RWPE1 (cell line): ENCODE data around the gene FIBCD1.

Experiments used
- CTCF ChIA-PET: fragments of 350-600 bp; sonication (Branson Sonifier 250); formaldehyde crosslinking; extraction: SDS; loops from one replicate; lab custom pipeline; 2021; lab: Yijun Ruan, JAX
- POLR2A ChIA-PET: fragments of 400-600 bp; formaldehyde crosslinking; extraction: SDS; loops from one replicate; lab custom pipeline; 2020; ENCODE audit warnings: antibody characterized with exemption; ENCODE audit not compliant: low non-redundant PET; lab: Yijun Ruan, JAX
- DNase-seq: peaks from one replicate; pipeline ENCODE4 v3.0.0; 2012; ENCODE audit warnings: low spot score
- H3K27ac ChIP-seq: fragments of 450-650 bp; 2 replicates; pipeline ENCODE4 v1.5.1; 2017
- CTCF ChIP-seq: fragments of 450-650 bp; conservative IDR thresholded peaks from 2 replicates; pipeline ENCODE4 v1.5.1; 2017; ENCODE audit warnings: low read depth, mild to moderate bottlenecking

FIBCD1 gene

GRCh38 chr9:130891688-130892476, 47.2 kb downstream of the FIBCD1 start:
- TF ChIP-seq CTCF: no peak
- ChIA-PET CTCF (interaction anchor here (0.7 to 1.4 kb wide), 3 partner anchors 25 to 106 kb away, joined by 3 to 4 read pairs (median 3); no protein-coding TSS in a partner anchor), POLR2A (no interaction called here)
- no peak for DNase-seq
- H3K27ac ChIP-seq: peak overlapping the region; percentile 38

- POLR2A ChIA-PET: no interaction called here
- H3K27ac ChIP-seq: peak overlapping the region; percentile 38
Measured at GRCh38 chr9:130890870-130891687, 48.0 kb downstream of the FIBCD1 start.

GRCh38 chr9:130890124-130890523, 48.9 kb downstream of the FIBCD1 start:
- no peak overlapping the region; the same call in 1 of the 2 replicates for H3K27ac ChIP-seq
- ChIA-PET CTCF (interaction anchor here (0.7 to 2.0 kb wide), 3 partner anchors 20 to 156 kb away, joined by 4 to 10 read pairs (median 7); no protein-coding TSS in a partner anchor), POLR2A (no interaction called here)
- TF ChIP-seq CTCF: no peak
- no peak for DNase-seq

More at GRCh38 chr9:130890870-130891687, 48.0 kb downstream of the FIBCD1 start:
- CTCF ChIA-PET: interaction anchor here (0.5 to 1.4 kb wide), 3 partner anchors 13 to 143 kb away, joined by 3 to 7 read pairs (median 4); no protein-coding TSS in a partner anchor
- DNase-seq: no peak
- TF ChIP-seq CTCF: no peak

- TF ChIP-seq CTCF: no peak
- DNase-seq: no peak
- CTCF ChIA-PET: interaction anchor here (0.6 to 2.0 kb wide), 6 partner anchors 19 to 176 kb away, joined by 3 to 10 read pairs (median 4); no protein-coding TSS in a partner anchor
- peak overlapping the region; percentile 75 for H3K27ac ChIP-seq
- POLR2A ChIA-PET: no interaction called here
Measured at GRCh38 chr9:130888146-130888885, 50.7 kb downstream of the FIBCD1 start.

- TF ChIP-seq CTCF: no peak
- CTCF ChIA-PET: interaction anchor here (0.6 to 1.5 kb wide), 3 partner anchors 21 to 40 kb away, joined by 3 to 8 read pairs (median 3); no protein-coding TSS in a partner anchor
- POLR2A ChIA-PET: no interaction called here
- H3K27ac ChIP-seq: peak overlapping the region; percentile 75
- DNase-seq: no peak
Measured at GRCh38 chr9:130887494-130888144, 51.4 kb downstream of the FIBCD1 start.
